HuH-7.5 (cell line): ENCODE data around the gene DDX21.
"Not testable (repeated sequence)": the region's sequence is repeated elsewhere in the genome, so short reads cannot be mapped to it uniquely, and the experiment has no call there.

Source experiments
- DNase-seq: peaks from one replicate; pipeline ENCODE4 v3.0.0; 2011; ENCODE audit warnings: low spot score

Gene DDX21

DNA sequence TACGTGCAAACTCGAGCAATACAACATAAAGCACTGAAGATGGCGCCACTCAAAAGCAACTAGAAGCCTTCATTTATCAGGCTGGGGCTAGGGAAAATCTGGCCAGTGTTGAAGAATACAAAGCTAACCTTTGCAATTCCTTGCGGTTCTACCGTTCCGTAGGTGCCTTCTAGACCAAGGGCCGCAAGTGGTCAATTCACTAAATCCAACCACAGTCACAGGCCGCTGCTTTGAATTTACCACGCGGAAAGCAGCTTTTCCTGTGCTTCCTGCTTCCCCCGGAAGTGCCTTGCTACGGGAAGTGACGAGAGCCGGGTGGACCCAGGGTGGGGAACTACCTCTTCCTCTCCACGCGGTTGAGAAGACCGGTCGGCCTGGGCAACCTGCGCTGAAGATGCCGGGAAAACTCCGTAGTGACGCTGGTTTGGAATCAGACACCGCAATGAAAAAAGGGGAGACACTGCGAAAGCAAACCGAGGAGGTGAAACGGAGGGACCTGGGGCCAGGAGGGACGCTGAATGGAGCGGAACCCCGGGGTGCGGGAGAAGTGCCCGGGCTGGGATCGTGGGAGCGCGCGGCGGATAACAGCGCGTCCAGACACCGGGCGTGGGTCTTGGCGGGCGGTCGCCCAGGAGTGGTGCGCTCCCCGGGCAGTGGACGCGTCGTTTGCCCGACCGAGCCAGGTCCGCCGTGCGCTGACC lies at the start of gene DDX21:
TSS of gene DDX21 (plus strand) at position 339 of the 701 bp plus-strand sequence. CDS start at position 395, 56 bp downstream.
- peak; percentile 80 for DNase-seq

GRCh38 chr10:68924593-68924992 lies 31.4 kb upstream of the DDX21 start:
- DNase-seq, result no peak

DNA sequence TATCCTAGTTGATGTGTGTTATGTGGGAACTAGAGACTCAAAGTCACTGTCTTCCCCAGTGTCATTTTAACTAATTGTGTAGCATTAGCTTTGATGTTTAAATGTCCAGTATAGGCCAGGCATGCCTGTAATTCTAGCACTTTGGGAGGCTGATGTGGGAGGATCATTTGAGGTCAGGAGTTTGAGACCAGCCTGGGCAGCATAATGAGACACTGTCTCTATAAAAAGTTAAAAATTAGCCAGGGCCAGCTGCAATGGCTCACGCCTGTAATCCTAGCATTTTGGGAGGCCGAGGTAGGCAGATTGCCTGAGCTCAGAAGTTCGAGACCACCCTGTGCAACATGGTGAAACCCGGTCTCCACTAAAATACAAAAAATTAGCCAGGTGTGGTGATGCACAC lies 30.5 kb upstream of the DDX21 start:
- DNase-seq, result no peak

- not testable (repeated sequence) for DNase-seq
Observed at GRCh38 chr10:68929157-68929556, 26.8 kb upstream of the DDX21 start.

- DNase-seq, result not testable (repeated sequence)
Observed at GRCh38 chr10:68929888-68930287, 26.1 kb upstream of the DDX21 start.

- DNase-seq, result not testable (repeated sequence)
Observed at GRCh38 chr10:68932860-68933259, 23.1 kb upstream of the DDX21 start.

- no peak for DNase-seq
Observed at GRCh38 chr10:68934994-68935393, 21.0 kb upstream of the DDX21 start.

DNA sequence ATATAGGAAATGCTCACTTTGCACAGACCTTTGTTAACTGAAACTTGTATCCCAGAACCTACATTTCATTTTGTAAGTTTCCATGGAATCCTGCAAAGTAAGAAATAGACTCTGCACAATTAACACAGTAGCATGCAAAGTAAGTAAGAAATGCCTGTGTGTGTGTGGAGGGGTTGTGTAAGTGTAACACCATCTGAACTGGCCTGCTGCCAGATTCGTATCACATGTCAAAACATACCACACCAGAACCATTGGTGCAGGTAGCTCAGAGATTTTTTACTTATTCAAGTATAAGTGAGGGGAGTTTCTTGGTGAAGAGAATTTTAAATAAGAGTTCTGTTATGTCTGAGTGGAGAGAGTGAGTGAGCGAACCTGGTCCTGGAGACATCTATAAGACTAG lies 17.9 kb upstream of the DDX21 start:
- DNase-seq, result no peak

- DNase-seq, result no peak
Observed at GRCh38 chr10:68938884-68939283, 17.1 kb upstream of the DDX21 start.

DNA sequence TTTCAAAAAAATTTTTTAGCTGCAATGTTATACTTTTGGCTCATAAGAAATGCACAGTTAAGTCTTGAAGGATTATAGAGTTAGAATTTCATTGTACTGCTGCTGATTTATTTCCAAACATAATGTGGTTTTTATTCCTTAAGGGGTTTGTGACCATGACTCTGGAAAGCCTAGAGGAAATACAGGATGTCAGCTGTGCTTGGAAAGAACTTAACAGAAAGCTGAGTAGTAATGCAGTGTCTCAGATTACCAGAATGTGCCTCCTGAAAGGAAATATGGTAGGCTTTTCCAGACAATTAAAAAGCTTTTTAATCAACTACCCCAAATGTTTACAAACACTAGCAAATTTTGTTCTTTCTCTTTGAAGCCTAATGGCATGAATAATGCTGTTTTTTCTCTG lies 15.1 kb upstream of the DDX21 start:
- not testable (repeated sequence) for DNase-seq

DNA sequence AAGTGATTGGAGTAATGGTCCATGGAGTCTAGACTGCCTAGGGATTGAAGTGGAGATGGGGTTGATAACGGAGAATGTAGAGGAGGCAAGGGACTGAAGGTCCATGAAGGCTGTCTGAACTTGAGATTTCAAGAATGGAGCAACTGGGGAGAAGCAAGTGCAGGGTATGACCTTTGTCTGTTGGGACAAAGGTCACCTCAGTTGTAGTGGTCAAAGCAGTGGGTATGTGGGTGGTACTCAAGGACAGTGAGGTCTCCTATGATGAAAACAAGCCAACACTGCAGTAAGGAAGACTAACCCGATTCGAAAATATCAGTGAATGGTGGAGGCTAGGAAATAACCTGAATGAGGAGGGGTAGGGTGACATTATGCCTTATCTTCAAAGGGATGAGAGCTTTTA lies 5.4 kb upstream of the DDX21 start:
- DNase-seq, result no peak

GRCh38 chr10:68954904-68955303 lies 1.1 kb upstream of the DDX21 start:
- no peak for DNase-seq

DNA sequence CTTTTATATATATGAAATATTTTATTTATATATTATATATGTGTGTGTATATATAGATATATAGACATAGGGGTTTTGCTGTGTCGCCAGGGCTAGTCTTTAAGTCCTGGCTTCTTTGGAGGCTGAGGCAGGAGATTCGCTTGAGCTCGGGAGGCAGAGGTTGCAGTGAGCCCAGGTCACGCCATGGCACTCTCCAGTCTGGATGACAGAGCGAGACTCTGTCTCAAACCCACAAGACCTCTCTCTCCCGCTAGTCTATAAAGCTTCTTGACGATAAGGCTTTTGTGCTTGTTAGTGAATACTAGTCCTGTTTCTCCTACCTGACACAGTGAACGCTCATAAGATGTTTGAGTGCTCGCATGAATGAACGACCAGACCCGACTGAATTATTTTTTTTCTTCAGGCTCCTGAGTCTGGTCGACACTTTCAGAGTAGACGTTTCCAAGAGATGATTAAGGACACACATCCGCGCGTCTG lies 577 bp upstream of the DDX21 start:
- DNase-seq, result peak; percentile 16

GRCh38 chr10:68957284-68957615 lies 1.3 kb downstream of the DDX21 start:
- DNase-seq, result no peak

GRCh38 chr10:68957654-68958053 lies 1.7 kb downstream of the DDX21 start:
- no peak for DNase-seq

DNA sequence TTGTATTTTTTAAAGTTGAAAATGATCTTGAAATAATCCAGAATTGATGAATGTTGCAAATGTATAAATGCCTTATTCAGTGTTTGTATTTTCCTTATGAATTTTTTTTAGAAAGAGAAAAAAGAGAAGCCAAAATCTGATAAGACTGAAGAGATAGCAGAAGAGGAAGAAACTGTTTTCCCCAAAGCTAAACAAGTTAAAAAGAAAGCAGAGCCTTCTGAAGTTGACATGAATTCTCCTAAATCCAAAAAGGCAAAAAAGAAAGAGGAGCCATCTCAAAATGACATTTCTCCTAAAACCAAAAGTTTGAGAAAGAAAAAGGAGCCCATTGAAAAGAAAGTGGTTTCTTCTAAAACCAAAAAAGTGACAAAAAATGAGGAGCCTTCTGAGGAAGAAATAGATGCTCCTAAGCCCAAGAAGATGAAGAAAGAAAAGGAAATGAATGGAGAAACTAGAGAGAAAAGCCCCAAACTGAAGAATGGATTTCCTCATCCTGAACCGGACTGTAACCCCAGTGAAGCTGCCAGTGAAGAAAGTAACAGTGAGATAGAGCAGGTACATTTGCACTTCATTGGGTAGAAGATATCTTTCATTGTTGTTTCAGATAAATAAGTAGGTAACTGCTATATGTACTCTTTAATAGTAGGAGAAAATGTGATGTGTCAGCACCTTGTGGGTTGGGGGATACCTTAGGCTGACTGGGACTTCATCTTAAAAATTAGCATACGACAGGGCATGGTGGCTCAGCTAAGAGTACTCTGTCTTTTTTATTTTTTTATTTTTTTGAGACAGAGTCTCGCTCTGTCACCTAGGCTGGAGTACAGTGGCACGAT lies 3.9 kb downstream of the DDX21 start:
- DNase-seq, result no peak

DNA sequence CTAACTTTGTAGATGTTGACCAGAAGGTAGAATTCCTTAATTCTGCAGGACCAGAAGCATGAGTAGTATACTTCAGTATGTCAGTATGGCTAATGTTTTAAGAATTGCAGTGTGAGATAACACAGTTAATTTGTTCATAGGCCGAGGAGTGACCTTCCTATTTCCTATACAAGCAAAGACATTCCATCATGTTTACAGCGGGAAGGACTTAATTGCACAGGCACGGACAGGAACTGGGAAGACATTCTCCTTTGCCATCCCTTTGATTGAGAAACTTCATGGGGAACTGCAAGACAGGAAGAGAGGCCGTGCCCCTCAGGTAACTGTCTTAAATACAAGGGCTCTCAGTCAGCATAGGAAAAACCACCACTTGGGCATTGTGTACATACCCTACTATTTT lies 7.2 kb downstream of the DDX21 start:
- DNase-seq, result no peak

DNA sequence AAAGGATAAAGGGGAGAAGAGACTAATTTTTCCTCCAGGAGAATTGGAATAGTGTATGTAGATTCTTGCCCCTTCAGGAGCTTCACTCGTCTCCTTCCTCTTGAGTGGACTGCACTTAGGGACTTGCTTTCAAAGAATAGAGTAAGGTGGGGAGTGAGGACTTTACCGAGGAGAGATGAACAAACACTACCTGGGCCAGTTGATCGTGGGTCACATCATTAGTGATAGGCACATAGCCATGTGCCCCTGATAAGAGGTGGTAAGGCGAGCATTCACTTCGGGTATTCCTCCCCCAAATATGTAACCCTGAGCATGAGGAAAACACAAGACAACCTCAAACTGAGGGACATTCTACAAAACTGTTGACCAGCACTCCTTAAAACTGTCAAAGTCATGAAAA lies 18.0 kb downstream of the DDX21 start:
- no peak for DNase-seq

DNA sequence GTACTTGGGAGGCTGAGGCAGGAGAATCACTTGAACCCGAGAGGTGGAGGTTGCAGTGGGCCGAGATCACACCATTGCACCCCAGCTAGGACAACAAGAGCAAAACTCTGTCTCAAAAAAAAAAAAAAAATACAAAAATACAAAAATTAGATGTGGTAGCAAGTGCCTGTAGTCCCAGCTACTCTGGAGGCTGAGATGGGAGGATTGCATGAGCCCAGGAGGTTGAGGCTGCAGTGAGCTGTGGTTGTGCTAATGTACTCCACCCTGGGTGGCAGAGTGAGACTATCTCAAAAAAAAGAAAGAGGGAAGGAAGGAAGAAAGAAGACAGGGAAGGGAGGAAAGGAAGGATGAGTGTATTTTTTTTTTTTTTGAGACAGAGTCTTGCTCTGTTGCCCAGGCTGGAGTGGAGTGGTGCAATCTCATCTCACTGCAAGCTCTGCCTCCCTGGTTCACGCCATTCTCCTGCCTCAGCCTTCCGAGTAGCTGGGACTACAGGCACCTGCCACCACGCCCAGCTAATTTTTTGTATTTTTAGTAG lies 20.0 kb downstream of the DDX21 start:
- not testable (repeated sequence) for DNase-seq

- not testable (repeated sequence) for DNase-seq
Observed at GRCh38 chr10:68979738-68980137, 23.8 kb downstream of the DDX21 start.

GRCh38 chr10:68981074-68981473 lies 25.1 kb downstream of the DDX21 start:
- no peak for DNase-seq

DNA sequence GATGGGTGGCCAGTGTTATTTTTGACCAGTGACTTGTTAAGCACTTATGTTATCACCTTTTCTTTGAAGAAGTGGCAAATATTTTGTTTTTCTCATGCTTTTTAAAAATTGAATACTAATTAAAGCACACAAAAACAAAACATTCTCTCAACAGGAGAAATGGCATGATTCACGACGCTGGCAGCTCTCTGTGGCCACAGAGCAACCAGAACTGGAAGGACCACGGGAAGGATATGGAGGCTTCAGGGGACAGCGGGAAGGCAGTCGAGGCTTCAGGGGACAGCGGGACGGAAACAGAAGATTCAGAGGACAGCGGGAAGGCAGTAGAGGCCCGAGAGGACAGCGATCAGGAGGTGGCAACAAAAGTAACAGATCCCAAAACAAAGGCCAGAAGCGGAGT lies 26.4 kb downstream of the DDX21 start:
- no peak for DNase-seq

- DNase-seq, result no peak
Observed at GRCh38 chr10:68987611-68988010, 31.6 kb downstream of the DDX21 start.
